Measurements from ENCODE around the gene VILL. TPM values are rescaled to one million over a fixed set of nuclear protein-coding genes. Genes with fewer than 3 reads are reported as not detected.

Gene VILL
- total RNA-seq, 1 experiment from 2014 or later, result 5.7 TPM

DNA sequence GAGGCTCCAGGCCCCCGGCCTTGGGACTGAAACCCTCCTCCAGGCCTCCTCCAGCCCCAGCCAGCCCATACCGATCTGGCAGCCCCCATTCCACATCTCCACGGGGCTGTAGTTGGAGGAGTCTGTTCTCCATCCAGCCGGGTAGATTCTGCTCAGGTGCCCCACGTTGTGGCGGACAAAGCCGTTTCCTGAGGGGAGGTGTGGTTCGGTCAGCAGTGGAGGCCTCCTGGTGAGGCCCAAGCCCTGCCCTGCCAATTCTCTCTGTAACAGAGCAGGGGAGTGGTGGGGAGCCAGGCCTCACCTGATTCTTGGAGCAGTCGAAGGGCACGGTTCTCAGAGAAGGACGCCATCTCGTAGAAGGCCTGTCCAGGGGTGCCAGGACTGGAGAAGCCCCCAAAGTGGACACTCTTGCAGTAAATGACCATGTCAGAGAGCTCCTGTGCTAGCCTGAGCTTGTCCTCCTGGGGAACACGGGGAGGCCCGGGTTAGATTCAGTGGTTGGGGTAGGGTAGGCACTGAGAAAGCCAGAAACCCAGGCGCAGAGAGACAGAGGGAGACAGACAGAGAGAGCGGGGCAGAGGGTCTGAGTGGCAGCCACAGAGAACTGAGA is 18.5 kb downstream of the VILL start:
- Histone ChIP-seq H3K36me3 (ENCODE audit: control insufficient read depth, insufficient read depth, low read length) (no peaks in the 10 kb centered on the region), H3K27me3 (ENCODE audit: control insufficient read depth, insufficient read depth, low read length) (no peaks in the 10 kb centered on the region), H3K9me3 (ENCODE audit: control insufficient read depth, insufficient read depth, low read depth, low read length) (no peaks in the 10 kb centered on the region), H3K4me1 (ENCODE audit: control insufficient read depth, insufficient read depth, low read length) (no peaks in the 10 kb centered on the region), H3K27ac (ENCODE audit: low read length) (no peak overlapping the region), H3K4me3 (ENCODE audit: low read depth in 2 of 2, low read length in 2 of 2) (no peak overlapping the region)
- TF ChIP-seq TCF7L2 (IDR thresholded peaks at IDR 0.05; ENCODE audit: low read depth, low read length) (no peak), SIN3A (IDR thresholded peaks at IDR 0.05; ENCODE audit: borderline replicate concordance, insufficient read depth, low read depth, low read length) (no peak), POLR2AphosphoS5 (IDR thresholded peaks at IDR 0.05; ENCODE audit: low read depth, low read length) (no peak)
- TF ChIP-seq, protein P1, sequence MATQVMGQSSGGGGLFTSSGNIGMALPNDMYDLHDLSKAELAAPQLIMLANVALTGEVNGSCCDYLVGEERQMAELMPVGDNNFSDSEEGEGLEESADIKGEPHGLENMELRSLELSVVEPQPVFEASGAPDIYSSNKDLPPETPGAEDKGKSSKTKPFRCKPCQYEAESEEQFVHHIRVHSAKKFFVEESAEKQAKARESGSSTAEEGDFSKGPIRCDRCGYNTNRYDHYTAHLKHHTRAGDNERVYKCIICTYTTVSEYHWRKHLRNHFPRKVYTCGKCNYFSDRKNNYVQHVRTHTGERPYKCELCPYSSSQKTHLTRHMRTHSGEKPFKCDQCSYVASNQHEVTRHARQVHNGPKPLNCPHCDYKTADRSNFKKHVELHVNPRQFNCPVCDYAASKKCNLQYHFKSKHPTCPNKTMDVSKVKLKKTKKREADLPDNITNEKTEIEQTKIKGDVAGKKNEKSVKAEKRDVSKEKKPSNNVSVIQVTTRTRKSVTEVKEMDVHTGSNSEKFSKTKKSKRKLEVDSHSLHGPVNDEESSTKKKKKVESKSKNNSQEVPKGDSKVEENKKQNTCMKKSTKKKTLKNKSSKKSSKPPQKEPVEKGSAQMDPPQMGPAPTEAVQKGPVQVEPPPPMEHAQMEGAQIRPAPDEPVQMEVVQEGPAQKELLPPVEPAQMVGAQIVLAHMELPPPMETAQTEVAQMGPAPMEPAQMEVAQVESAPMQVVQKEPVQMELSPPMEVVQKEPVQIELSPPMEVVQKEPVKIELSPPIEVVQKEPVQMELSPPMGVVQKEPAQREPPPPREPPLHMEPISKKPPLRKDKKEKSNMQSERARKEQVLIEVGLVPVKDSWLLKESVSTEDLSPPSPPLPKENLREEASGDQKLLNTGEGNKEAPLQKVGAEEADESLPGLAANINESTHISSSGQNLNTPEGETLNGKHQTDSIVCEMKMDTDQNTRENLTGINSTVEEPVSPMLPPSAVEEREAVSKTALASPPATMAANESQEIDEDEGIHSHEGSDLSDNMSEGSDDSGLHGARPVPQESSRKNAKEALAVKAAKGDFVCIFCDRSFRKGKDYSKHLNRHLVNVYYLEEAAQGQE (IDR thresholded peaks at IDR 0.05; ENCODE audit: insufficient read depth in 1 of 2, low read depth in 2 of 2, low read length in 1 of 2), result no peak
- TF ChIP-seq, protein P2, sequence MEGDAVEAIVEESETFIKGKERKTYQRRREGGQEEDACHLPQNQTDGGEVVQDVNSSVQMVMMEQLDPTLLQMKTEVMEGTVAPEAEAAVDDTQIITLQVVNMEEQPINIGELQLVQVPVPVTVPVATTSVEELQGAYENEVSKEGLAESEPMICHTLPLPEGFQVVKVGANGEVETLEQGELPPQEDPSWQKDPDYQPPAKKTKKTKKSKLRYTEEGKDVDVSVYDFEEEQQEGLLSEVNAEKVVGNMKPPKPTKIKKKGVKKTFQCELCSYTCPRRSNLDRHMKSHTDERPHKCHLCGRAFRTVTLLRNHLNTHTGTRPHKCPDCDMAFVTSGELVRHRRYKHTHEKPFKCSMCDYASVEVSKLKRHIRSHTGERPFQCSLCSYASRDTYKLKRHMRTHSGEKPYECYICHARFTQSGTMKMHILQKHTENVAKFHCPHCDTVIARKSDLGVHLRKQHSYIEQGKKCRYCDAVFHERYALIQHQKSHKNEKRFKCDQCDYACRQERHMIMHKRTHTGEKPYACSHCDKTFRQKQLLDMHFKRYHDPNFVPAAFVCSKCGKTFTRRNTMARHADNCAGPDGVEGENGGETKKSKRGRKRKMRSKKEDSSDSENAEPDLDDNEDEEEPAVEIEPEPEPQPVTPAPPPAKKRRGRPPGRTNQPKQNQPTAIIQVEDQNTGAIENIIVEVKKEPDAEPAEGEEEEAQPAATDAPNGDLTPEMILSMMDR (IDR thresholded peaks at IDR 0.05), result no peak
- intact Hi-C loops (cut with micrococcal nuclease; ENCODE audit: unreplicated experiment), result no loop called here
- ChIA-PET POLR2A (no interaction called here), CTCF (no interaction called here)
- DNase-seq (ENCODE audit: low read depth, low spot score) (no peak), ATAC-seq (no peak)
- in situ Hi-C loops (cut with HindIII; ENCODE audit: low pct_unique_long_range_greater_than_20kb, low sequenced_read_pairs), result no loop called here
- BruUV-seq (replicated peaks), result no TSS peak

DNA sequence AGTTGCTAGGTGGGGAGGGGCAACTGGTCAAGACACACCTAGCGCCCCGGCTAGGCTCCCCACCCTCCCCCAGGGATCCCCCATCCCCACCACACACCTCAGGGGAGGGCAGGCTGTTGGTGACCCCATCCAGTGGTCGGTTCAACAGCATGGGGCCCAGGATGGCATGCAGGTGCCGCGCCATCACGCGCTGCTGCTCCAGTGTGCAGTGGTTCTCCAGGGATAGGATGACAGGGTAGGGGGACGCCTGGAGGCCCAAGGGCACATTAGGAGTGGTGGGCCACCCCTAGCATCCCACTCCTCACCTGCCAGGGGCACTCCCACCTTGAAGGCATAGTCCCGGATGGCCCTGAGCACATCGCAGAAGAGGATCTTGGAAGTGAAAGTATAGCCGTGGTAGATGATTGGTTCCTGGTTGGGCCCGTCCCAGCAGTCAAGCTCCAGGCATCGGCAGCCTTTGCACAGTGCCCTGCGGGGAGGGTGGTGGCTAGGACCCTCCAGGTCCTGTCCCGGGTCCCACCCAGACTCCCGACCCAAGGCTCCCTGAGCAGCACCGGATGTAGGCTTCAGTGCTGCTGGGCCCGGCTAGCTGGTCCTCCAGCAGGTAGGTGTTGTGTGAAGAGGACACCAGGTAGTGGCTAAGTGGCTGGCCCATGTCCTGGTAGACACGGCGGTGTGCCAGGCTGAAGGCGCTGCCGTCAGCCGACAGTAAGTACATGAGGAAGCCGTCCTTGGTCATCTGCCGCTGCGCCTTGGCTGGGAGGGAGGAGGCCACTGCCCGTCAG is 19.4 kb downstream of the VILL start:
- DNase-seq (ENCODE audit: low read depth, low spot score), result no peak
- no peaks in the 10 kb centered on the region for H3K27me3 ChIP-seq (ENCODE audit: control insufficient read depth, insufficient read depth, low read length)
- intact Hi-C loops (cut with micrococcal nuclease; ENCODE audit: unreplicated experiment) (no loop called here), in situ Hi-C loops (cut with HindIII; ENCODE audit: low pct_unique_long_range_greater_than_20kb, low sequenced_read_pairs) (no loop called here)
- no peaks in the 10 kb centered on the region for H3K9me3 ChIP-seq (ENCODE audit: control insufficient read depth, insufficient read depth, low read depth, low read length)
- no peaks in the 10 kb centered on the region for H3K4me1 ChIP-seq (ENCODE audit: control insufficient read depth, insufficient read depth, low read length)
- BruUV-seq (replicated peaks), result no TSS peak
- no peak overlapping the region for H3K4me3 ChIP-seq (ENCODE audit: low read depth in 2 of 2, low read length in 2 of 2)
- ChIA-PET CTCF (no interaction called here), POLR2A (no interaction called here)
- no peak for ATAC-seq
- no peak overlapping the region for H3K27ac ChIP-seq (ENCODE audit: low read length)
- TF ChIP-seq, protein P1 (IDR thresholded peaks at IDR 0.05; ENCODE audit: insufficient read depth in 1 of 2, low read depth in 2 of 2, low read length in 1 of 2), result no peak
- TF ChIP-seq SIN3A (IDR thresholded peaks at IDR 0.05; ENCODE audit: borderline replicate concordance, insufficient read depth, low read depth, low read length) (no peak), POLR2AphosphoS5 (IDR thresholded peaks at IDR 0.05; ENCODE audit: low read depth, low read length) (no peak), TCF7L2 (IDR thresholded peaks at IDR 0.05; ENCODE audit: low read depth, low read length) (no peak)
- TF ChIP-seq, protein P2 (IDR thresholded peaks at IDR 0.05), result no peak
- no peaks in the 10 kb centered on the region for H3K36me3 ChIP-seq (ENCODE audit: control insufficient read depth, insufficient read depth, low read length)

Measured in Panc1 (cell line).